ENCODE measurements around the gene FADS3.

The FADS3 gene

GRCh38 chr11:61940466-61940865 lies 49.1 kb upstream of the FADS3 start (continued):
- TF ChIP-seq POU6F1 (CRISPR knock-in tag; IDR thresholded peaks at IDR 0.05; ENCODE audit: borderline replicate concordance, low read depth): no peak

- TF ChIP-seq PPARA (CRISPR knock-in tag; IDR thresholded peaks at IDR 0.05; ENCODE audit: borderline replicate concordance) (no peak), SNAI2 (CRISPR knock-in tag; IDR thresholded peaks at IDR 0.05) (no peak), ZFP3 (CRISPR knock-in tag; IDR thresholded peaks at IDR 0.05) (no peak), TCF4 (CRISPR knock-in tag; IDR thresholded peaks at IDR 0.05; ENCODE audit: borderline replicate concordance) (no peak), OSR1 (CRISPR knock-in tag; IDR thresholded peaks at IDR 0.05) (no peak), TSHZ2 (CRISPR knock-in tag; IDR thresholded peaks at IDR 0.05) (no peak), CSRNP3 (CRISPR knock-in tag; IDR thresholded peaks at IDR 0.05) (no peak), ISL1 (CRISPR knock-in tag; IDR thresholded peaks at IDR 0.05) (no peak), GLIS3 (CRISPR knock-in tag; IDR thresholded peaks at IDR 0.05) (no peak), PATZ1 (CRISPR knock-in tag; IDR thresholded peaks at IDR 0.05; ENCODE audit: borderline replicate concordance) (no peak), CREB5 (CRISPR knock-in tag; IDR thresholded peaks at IDR 0.05; ENCODE audit: low read depth) (no peak), ZNF70 (CRISPR knock-in tag; IDR thresholded peaks at IDR 0.05) (no peak)
- no peak for ATAC-seq
These were observed 44.5 kb upstream of the FADS3 start for GRCh38 chr11:61935861-61936260.

GRCh38 chr11:61930933-61931332 lies 39.6 kb upstream of the FADS3 start:
- no peak for ATAC-seq
- TF ChIP-seq CSDC2 (CRISPR knock-in tag; IDR thresholded peaks at IDR 0.05) (no peak), ZNF8 (CRISPR knock-in tag; IDR thresholded peaks at IDR 0.05) (no peak), ZFP30 (CRISPR knock-in tag; IDR thresholded peaks at IDR 0.05) (no peak), SNAI2 (CRISPR knock-in tag; IDR thresholded peaks at IDR 0.05) (no peak), TSHZ2 (CRISPR knock-in tag; IDR thresholded peaks at IDR 0.05) (no peak), ARNTL (CRISPR knock-in tag; IDR thresholded peaks at IDR 0.05; ENCODE audit: borderline replicate concordance, low read depth) (no peak), ZFP3 (CRISPR knock-in tag; IDR thresholded peaks at IDR 0.05) (no peak), CSRNP3 (CRISPR knock-in tag; IDR thresholded peaks at IDR 0.05) (no peak), ISL1 (CRISPR knock-in tag; IDR thresholded peaks at IDR 0.05) (no peak), GLIS3 (CRISPR knock-in tag; IDR thresholded peaks at IDR 0.05) (no peak), ZNF70 (CRISPR knock-in tag; IDR thresholded peaks at IDR 0.05) (no peak), ZC3H10 (CRISPR knock-in tag; IDR thresholded peaks at IDR 0.05) (no peak), TOX (CRISPR knock-in tag; IDR thresholded peaks at IDR 0.05; ENCODE audit: borderline replicate concordance) (no peak), PPARA (CRISPR knock-in tag; IDR thresholded peaks at IDR 0.05; ENCODE audit: borderline replicate concordance) (no peak), OSR1 (CRISPR knock-in tag; IDR thresholded peaks at IDR 0.05) (no peak), CREB5 (CRISPR knock-in tag; IDR thresholded peaks at IDR 0.05; ENCODE audit: low read depth) (no peak), TCF4 (CRISPR knock-in tag; IDR thresholded peaks at IDR 0.05; ENCODE audit: borderline replicate concordance) (no peak), POU6F1 (CRISPR knock-in tag; IDR thresholded peaks at IDR 0.05; ENCODE audit: borderline replicate concordance, low read depth) (no peak)
